ENCODE results near the gene ACTL9.
"Not testable (repeated sequence)": the region's sequence is repeated elsewhere in the genome, so short reads cannot be mapped to it uniquely, and the experiment has no call there.

DNA sequence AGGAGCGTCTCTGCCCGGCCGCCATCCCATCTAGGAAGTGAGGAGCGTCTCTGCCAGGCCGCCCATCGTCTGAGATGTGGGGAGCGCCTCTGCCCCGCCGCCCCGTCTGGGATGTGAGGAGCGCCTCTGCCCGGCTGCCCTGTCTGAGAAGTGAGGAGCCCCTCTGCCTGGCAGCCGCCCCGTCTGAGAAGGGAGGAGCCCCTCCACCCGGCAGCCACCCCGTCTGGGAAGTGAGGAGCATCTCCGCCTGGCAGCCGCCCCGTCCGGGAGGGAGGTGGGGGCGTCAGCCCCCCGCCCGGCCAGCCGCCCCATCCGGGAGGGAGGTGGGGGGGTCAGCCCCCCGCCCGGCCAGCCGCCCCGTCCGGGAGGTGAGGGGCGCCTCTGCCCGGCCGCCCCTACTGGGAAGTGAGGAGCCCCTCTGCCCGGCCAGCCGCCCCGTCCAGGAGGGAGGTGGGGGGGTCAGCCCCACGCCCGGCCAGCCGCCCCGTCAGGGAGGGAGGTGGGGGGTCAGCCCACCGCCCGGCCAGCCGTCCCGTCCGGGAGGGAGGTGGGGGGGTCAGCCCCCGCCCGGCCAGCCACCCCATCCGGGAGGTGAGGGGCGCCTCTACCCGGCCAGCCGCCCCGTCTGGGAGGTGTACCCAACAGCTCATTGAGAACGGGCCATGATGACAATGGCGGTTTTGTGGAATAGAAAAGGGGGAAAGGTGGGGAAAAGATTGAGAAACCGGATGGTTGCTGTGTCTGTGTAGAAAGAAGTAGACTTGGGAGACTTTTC is 40.9 kb upstream of the ACTL9 start:
- TF ChIP-seq, protein P1, sequence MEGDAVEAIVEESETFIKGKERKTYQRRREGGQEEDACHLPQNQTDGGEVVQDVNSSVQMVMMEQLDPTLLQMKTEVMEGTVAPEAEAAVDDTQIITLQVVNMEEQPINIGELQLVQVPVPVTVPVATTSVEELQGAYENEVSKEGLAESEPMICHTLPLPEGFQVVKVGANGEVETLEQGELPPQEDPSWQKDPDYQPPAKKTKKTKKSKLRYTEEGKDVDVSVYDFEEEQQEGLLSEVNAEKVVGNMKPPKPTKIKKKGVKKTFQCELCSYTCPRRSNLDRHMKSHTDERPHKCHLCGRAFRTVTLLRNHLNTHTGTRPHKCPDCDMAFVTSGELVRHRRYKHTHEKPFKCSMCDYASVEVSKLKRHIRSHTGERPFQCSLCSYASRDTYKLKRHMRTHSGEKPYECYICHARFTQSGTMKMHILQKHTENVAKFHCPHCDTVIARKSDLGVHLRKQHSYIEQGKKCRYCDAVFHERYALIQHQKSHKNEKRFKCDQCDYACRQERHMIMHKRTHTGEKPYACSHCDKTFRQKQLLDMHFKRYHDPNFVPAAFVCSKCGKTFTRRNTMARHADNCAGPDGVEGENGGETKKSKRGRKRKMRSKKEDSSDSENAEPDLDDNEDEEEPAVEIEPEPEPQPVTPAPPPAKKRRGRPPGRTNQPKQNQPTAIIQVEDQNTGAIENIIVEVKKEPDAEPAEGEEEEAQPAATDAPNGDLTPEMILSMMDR (IDR thresholded peaks at IDR 0.05) = not testable (repeated sequence)
- not testable (repeated sequence) for TF ChIP-seq POLR2A (IDR thresholded peaks at IDR 0.05)
